ENCODE data around the gene RDH11. TPM values are rescaled to one million over a fixed set of nuclear protein-coding genes. Genes with fewer than 3 reads are reported as not detected.

Gene RDH11
- total RNA-seq, 4 donors from 2014 or later = 24.8 to 53.6 (median 41.6) TPM

GRCh38 chr14:67698179-67698578 is 2.6 kb upstream of the RDH11 start:
- TF ChIP-seq CTCF (IDR thresholded peaks at IDR 0.05) (no peak), POLR2A (IDR thresholded peaks at IDR 0.05) (no peak)
- Histone ChIP-seq H3K4me1 (peaks cover 0 to 7% (median 0%) of the 10 kb centered on the region in 4 donors), H3K27ac (no peak overlapping the region), H3K9me3 (no peaks in the 10 kb centered on the region), H3K36me3 (no peaks in the 10 kb centered on the region), H3K27me3 (no peaks in the 10 kb centered on the region), H3K4me3 (no peak overlapping the region)
- no peak for DNase-seq

- Histone ChIP-seq H3K27me3 (no peaks in the 10 kb centered on the region), H3K36me3 (peaks cover 0 to 4% (median 0%) of the 10 kb centered on the region in 3 donors), H3K27ac (no peak overlapping the region), H3K9me3 (no peaks in the 10 kb centered on the region), H3K4me1 (peaks cover 0 to 7% (median 0%) of the 10 kb centered on the region in 4 donors), H3K4me3 (no peak overlapping the region)
- TF ChIP-seq POLR2A (IDR thresholded peaks at IDR 0.05) (no peak), CTCF (IDR thresholded peaks at IDR 0.05) (no peak)
- no peak for DNase-seq
Measured at GRCh38 chr14:67697006-67697405, 1.4 kb upstream of the RDH11 start.

GRCh38 chr14:67694791-67695393 is 672 bp downstream of the RDH11 start:
- peak; percentile 60 to 84 for TF ChIP-seq POLR2A (IDR thresholded peaks at IDR 0.05)
- TF ChIP-seq CTCF (IDR thresholded peaks at IDR 0.05) = no peak
- Histone ChIP-seq H3K36me3 (peaks cover 0 to 24% (median 0%) of the 10 kb centered on the region in 3 donors), H3K4me1 (peaks cover 0 to 7% (median 0%) of the 10 kb centered on the region in 4 donors), H3K9me3 (no peaks in the 10 kb centered on the region), H3K27ac (peak overlapping the region; percentile 71 to 91 (median 84)), H3K4me3 (peak overlapping the region; percentile 67 to 94 (median 78)), H3K27me3 (no peaks in the 10 kb centered on the region)
- DNase-seq = peak; percentile 62 to 92 (median 86)

GRCh38 chr14:67690011-67690410 is 5.6 kb downstream of the RDH11 start:
- H3K27me3 ChIP-seq = no peaks in the 10 kb centered on the region

GRCh38 chr14:67683842-67684241 is 11.7 kb downstream of the RDH11 start:
- H3K27me3 ChIP-seq = no peaks in the 10 kb centered on the region
- H3K4me1 ChIP-seq = peaks cover 0 to 3% (median 0%) of the 10 kb centered on the region in 4 donors
- DNase-seq = no peak
- H3K4me3 ChIP-seq = no peak overlapping the region
- no peaks in the 10 kb centered on the region for H3K9me3 ChIP-seq
- H3K36me3 ChIP-seq = peaks cover 0 to 43% (median 0%) of the 10 kb centered on the region in 3 donors
- no peak for TF ChIP-seq POLR2A (IDR thresholded peaks at IDR 0.05)
- no peak for TF ChIP-seq CTCF (IDR thresholded peaks at IDR 0.05)
- no peak overlapping the region for H3K27ac ChIP-seq

More at GRCh38 chr14:67690011-67690410, 5.6 kb downstream of the RDH11 start:
- Histone ChIP-seq H3K36me3 (peaks cover 0 to 56% (median 0%) of the 10 kb centered on the region in 3 donors), H3K9me3 (no peaks in the 10 kb centered on the region), H3K4me3 (no peak overlapping the region), H3K27ac (no peak overlapping the region), H3K4me1 (peaks cover 0 to 7% (median 0%) of the 10 kb centered on the region in 4 donors)
- TF ChIP-seq POLR2A (IDR thresholded peaks at IDR 0.05) = no peak
- no peak for TF ChIP-seq CTCF (IDR thresholded peaks at IDR 0.05)
- no peak for DNase-seq

Data from Peyer's patch (tissue), 4 donors.